K562 (cell line): ENCODE measurements around the gene ATG7. TPM values are rescaled to one million over a fixed set of nuclear protein-coding genes. Genes with fewer than 3 reads are reported as not detected.

Experiments
- ATAC-seq: fragments of 200-7000 bp; cut with Tn5 transposase; 3 replicates; pipeline ENCODE4 v1.9.1; 2020; ENCODE audit warnings: moderate library complexity
- BruUV-seq: library from RNA; stranded (reverse); fragments of 400-500 nt; replicated peaks from 2 replicates; lab custom pipeline; 2021; lab: Mats Ljungman, UMichigan
- CTCF ChIA-PET: fragments of 300-600 bp; formaldehyde crosslinking; extraction: SDS; loops from one replicate; lab custom pipeline; 2021; ENCODE audit warnings: low intra/inter-chr PET ratio; lab: Yijun Ruan, JAX
- POLR2A ChIA-PET: fragments of 300-600, 350-650 bp; sonication (Branson Sonifier 250); formaldehyde crosslinking; extraction: SDS; loops from one replicate; lab custom pipeline; 2021; ENCODE audit warnings: antibody characterized with exemption, inconsistent platforms; lab: Yijun Ruan, JAX
- DNase-seq, 4 experiments: peaks; one replicate each; pipeline versions ENCODE4 v3.0.0 to v3.0.0-alpha.2; 2011 to 2018; ENCODE audit warnings: low spot score in 3 of 4, mixed read lengths in 3 of 4; ENCODE audit errors: extremely low read depth in 1 of 4
- FAIRE-seq: peaks from 2 replicates; lab custom pipeline; 2011; peaks lifted over from hg19 to GRCh38; lab: Jason Lieb, UNC
- H2AFZ ChIP-seq: 2 replicates; pipeline ENCODE4 v1.6.0; 2011; ENCODE audit warnings: low read depth, low read length, control low read depth, inconsistent platforms
- H3K27ac ChIP-seq: fragments of 200-600 bp; 3 replicates; pipeline ENCODE4 v1.8.0; 2011; ENCODE audit warnings: low read depth, mild to moderate bottlenecking, control low read depth, inconsistent platforms, low read length, moderate library complexity, mixed read lengths; ENCODE audit errors: extremely low read depth
- H3K27me3 ChIP-seq, 2 experiments: fragments of 300-600 bp in 1 of 2; 2 replicates in 1 of 2; 3 replicates in 1 of 2; pipeline versions ENCODE4 v1.6.0 to v1.8.0; 2011; ENCODE audit warnings: inconsistent platforms in 2 of 2, low read length in 2 of 2, mild to moderate bottlenecking in 1 of 2, mixed read lengths in 1 of 2, moderate library complexity in 1 of 2; ENCODE audit not compliant: control insufficient read depth in 2 of 2, insufficient read depth in 2 of 2
- H3K36me3 ChIP-seq: fragments of 300-600 bp; 3 replicates; pipeline ENCODE4 v1.8.0; 2011; ENCODE audit warnings: mild to moderate bottlenecking, low read length, inconsistent platforms; ENCODE audit not compliant: control insufficient read depth, insufficient read depth
- H3K4me1 ChIP-seq, 2 experiments: fragments of 200-600 bp in 1 of 2; replicated peaks in 1 of 2; 2 replicates in 1 of 2; 3 replicates in 1 of 2; pipeline versions ENCODE4 v1.5.1 to v1.8.0; 2011; ENCODE audit warnings: inconsistent platforms in 2 of 2, low read length in 2 of 2, mild to moderate bottlenecking in 1 of 2, mixed read lengths in 1 of 2, moderate library complexity in 1 of 2; ENCODE audit not compliant: control insufficient read depth in 2 of 2, insufficient read depth in 2 of 2
- H3K4me2 ChIP-seq: 2 replicates; pipeline ENCODE4 v1.6.1; 2011; ENCODE audit warnings: low read length, control low read depth, inconsistent platforms, mixed read lengths; ENCODE audit not compliant: insufficient read depth
- H3K4me3 ChIP-seq: fragments of 200-600 bp; sonication (generic), shearing (Covaris generic); 2 replicates; pipeline ENCODE4 v1.5.1; 2016; ENCODE audit warnings: control low read depth, inconsistent platforms
- H3K79me2 ChIP-seq: fragments of 200-600 bp; 3 replicates; pipeline ENCODE4 v1.8.0; 2011; ENCODE audit warnings: low read length, inconsistent platforms; ENCODE audit not compliant: control insufficient read depth, insufficient read depth
- H3K9ac ChIP-seq, 2 experiments: 2 replicates each; pipeline versions ENCODE4 v1.6.0 to v1.6.1; 2011; ENCODE audit warnings: low read depth in 2 of 2, low read length in 2 of 2, control low read depth in 1 of 2, inconsistent platforms in 1 of 2, mild to moderate bottlenecking in 1 of 2, mixed read lengths in 1 of 2; ENCODE audit not compliant: insufficient read depth in 1 of 2
- H3K9me1 ChIP-seq: one replicate; pipeline ENCODE4 v1.6.0; 2011; ENCODE audit warnings: inconsistent platforms, mild to moderate bottlenecking, low read length, moderate library complexity; ENCODE audit not compliant: control insufficient read depth, insufficient read depth
- H3K9me3 ChIP-seq: replicated peaks from 2 replicates; pipeline ENCODE4 v1.5.1; 2011; ENCODE audit warnings: low read depth, low read length, inconsistent platforms; ENCODE audit not compliant: control insufficient read depth, insufficient read depth
- H4K20me1 ChIP-seq: replicated peaks from 2 replicates; pipeline ENCODE4 v1.6.1; 2011; ENCODE audit warnings: low read length, inconsistent platforms, mixed read lengths; ENCODE audit not compliant: control insufficient read depth, insufficient read depth
- DMBX1 ChIP-seq: fragments of 250-450 bp; sonication (Bioruptor Pico); IDR thresholded peaks from 2 replicates; pipeline ENCODE4 v1.8.0; 2022; ENCODE audit warnings: inconsistent platforms, mild to moderate bottlenecking, moderate library complexity, borderline replicate concordance
- HIVEP1 ChIP-seq: fragments of 250-450 bp; sonication (Bioruptor Pico); IDR thresholded peaks from 2 replicates; pipeline ENCODE4 v1.4.0; 2020; ENCODE audit warnings: mild to moderate bottlenecking
- KDM5B ChIP-seq: fragments of 200-600 bp; sonication (generic); IDR thresholded peaks from 2 replicates; pipeline ENCODE4 v1.6.1; 2012; ENCODE audit warnings: low read depth, mild to moderate bottlenecking, moderate library complexity, low read length, control low read depth, inconsistent platforms; ENCODE audit not compliant: insufficient replicate concordance
- PHF21A ChIP-seq: fragments of 450-650 bp; IDR thresholded peaks from 2 replicates; pipeline ENCODE4 v1.6.1; 2017; ENCODE audit warnings: low read depth, borderline replicate concordance
- POLR2A ChIP-seq: fragments of 450-650 bp; conservative IDR thresholded peaks from 2 replicates; pipeline ENCODE4 v1.6.1; 2016
- SAFB ChIP-seq: fragments of 200-400 bp; formaldehyde crosslinking; IDR thresholded peaks from 2 replicates; pipeline ENCODE4 v1.6.1; 2017; ENCODE audit warnings: low read depth, low read length, borderline replicate concordance
- SETDB1 ChIP-seq: IDR thresholded peaks from one replicate; pipeline ENCODE4 v1.6.1; 2012; ENCODE audit warnings: low read length, control low read depth, inconsistent platforms
- SMAD2 ChIP-seq: fragments of 150-350 bp; IDR thresholded peaks from 2 replicates; pipeline ENCODE4 v1.6.1; 2014; ENCODE audit warnings: low read depth, mild to moderate bottlenecking, low read length
- SNRNP70 ChIP-seq: fragments of 200-400 bp; formaldehyde crosslinking; optimal IDR thresholded peaks from 2 replicates; pipeline ENCODE3; 2017; ENCODE audit warnings: low read depth, low read length
- ZFPM2 ChIP-seq: fragments of 250-450 bp; sonication (Bioruptor Pico); IDR thresholded peaks from 2 replicates; pipeline ENCODE4 v1.5.1; 2022; ENCODE audit warnings: mild to moderate bottlenecking
- ZNF143 ChIP-seq: sonication (generic); formaldehyde crosslinking; IDR thresholded peaks from 2 replicates; pipeline ENCODE4 v1.9.0; 2022; ENCODE audit warnings: mild to moderate bottlenecking, missing genetic modification reagents
- WGBS: fragments of 100-300 bp; shearing (Covaris generic); methylation state at CpG from one replicate; pipeline ENCODE4 v1.1.6; 2016; ENCODE audit warnings: low coverage, mixed read lengths; ENCODE audit not compliant: insufficient coverage; ENCODE audit errors: missing lambda C conversion rate; 5-methylcytosine and 5-hydroxymethylcytosine counted together
- in situ Hi-C: fragments of 300-500 bp; cut with MboI; formaldehyde crosslinking; loops from 4 replicates; pipeline ENCODE4 v1.15.0; 2018; ENCODE audit warnings: inconsistent platforms, mixed read lengths
- intact Hi-C: fragments of 100-400 bp; cut with micrococcal nuclease; formaldehyde crosslinking; loops from 2 replicates; pipeline ENCODE4 v1.14.2; 2022
- polyA plus RNA-seq, 8 experiments: library from polyadenylated mRNA; depleted of rRNA in 4 of 8; stranded (reverse) in 5 of 8; unstranded in 3 of 8; fragments of >200 nt; fragmentation: Nextera tagmentation in 2 of 8; fragmentation: Illumina TruSeq in 1 of 8; extraction: Ambion mirVana in 2 of 8; extraction: Trizol in 1 of 8; gene quantifications; 2 replicates each; pipeline versions ENCODE4 v1.2.1 to v1.2.3, GENCODE V29; 2011 to 2014; ENCODE audit warnings: inconsistent platforms in 1 of 8, missing spikeins in 1 of 8
- total RNA-seq, 7 experiments: library from RNA; depleted of rRNA in 6 of 7; stranded (reverse); fragments of >200 nt in 6 of 7; fragmentation: Illumina TruSeq in 2 of 7; extraction: Trizol in 2 of 7; gene quantifications; 2 replicates each; pipeline versions ENCODE4 v1.2.1 to v1.2.3, GENCODE V29; 2011 to 2021; ENCODE audit warnings: low replicate concordance in 1 of 7

ATG7 gene
- total and polyA plus RNA-seq, 9 of the 15 experiments (the other 6 are each of a cell fraction or from before 2014, with no cell fraction given): 18.3 to 45.3 (median 33.6) TPM

DNA sequence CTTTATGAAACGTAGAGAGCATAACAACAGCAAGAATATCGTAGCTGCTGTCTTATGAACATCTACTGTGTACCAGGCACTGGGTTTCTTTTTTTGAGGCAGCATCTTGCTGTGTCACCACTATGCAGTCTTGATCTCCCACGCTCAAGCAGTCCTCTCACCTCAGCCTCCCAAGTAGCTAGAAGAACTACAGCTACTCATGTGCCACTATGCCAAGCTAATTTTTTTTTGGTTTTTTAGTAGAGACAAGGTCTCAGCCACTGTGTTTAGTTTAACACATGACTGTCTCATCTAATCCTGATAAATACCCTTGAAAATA, 241.6 kb downstream of the ATG7 start:
- in situ Hi-C loops: no loop called here
- Histone ChIP-seq H3K36me3 (no peaks in the 10 kb centered on the region), H3K4me1 (peaks cover 10 to 14% of the 10 kb centered on the region in 2 experiments), H3K4me3 (no peak overlapping the region), H3K9ac (no peak overlapping the region), H3K9me3 (no peaks in the 10 kb centered on the region), H3K4me2 (no peak overlapping the region), H3K27ac (no peak overlapping the region), H2AFZ (no peak overlapping the region), H3K79me2 (no peaks in the 10 kb centered on the region), H3K9me1 (no peaks in the 10 kb centered on the region), H4K20me1 (no peaks in the 10 kb centered on the region), H3K27me3 (no peaks in the 10 kb centered on the region)
- 44% methylated on average over 3 of the region's 3 CpGs for WGBS
- ATAC-seq (no peak), FAIRE-seq (no peak), DNase-seq (no peak)
- ChIA-PET CTCF (no interaction called here), POLR2A (interaction anchor here (1.1 kb wide), 1 partner anchor 65 kb away, joined by 3 read pairs; no protein-coding TSS in a partner anchor)
- no peak for TF ChIP-seq SAFB
- TF ChIP-seq SNRNP70: no peak
- no peak for TF ChIP-seq SMAD2
- TF ChIP-seq POLR2A: no peak
- TF ChIP-seq ZFPM2 (CRISPR knock-in tag): no peak
- no peak for TF ChIP-seq ZNF143
- no peak for TF ChIP-seq HIVEP1
- TF ChIP-seq KDM5B: no peak
- TF ChIP-seq PHF21A: no peak
- TF ChIP-seq DMBX1: no peak
- no peak for TF ChIP-seq SETDB1
- no TSS peak for BruUV-seq
- intact Hi-C loops: no loop called here
